Breast epithelium (tissue), 4 donors: ENCODE measurements around the gene AXL. TPM values are rescaled to one million over a fixed set of nuclear protein-coding genes. Genes with fewer than 3 reads are reported as not detected.

ENCODE experiments used
- DNase-seq, 2 donors: peaks; one replicate each; pipeline ENCODE4 v3.0.0-alpha.2; 2019; ENCODE audit warnings: low spot score in 2 of 2
- H3K27ac ChIP-seq, 2 donors: fragments of 200-600 bp; sonication (generic) in 1 of 2; one replicate each; pipeline ENCODE4 v1.5.1; 2016 to 2019; ENCODE audit warnings: mild to moderate bottlenecking in 1 of 2
- H3K27me3 ChIP-seq, 2 donors: fragments of 200-600 bp; sonication (generic) in 1 of 2; one replicate each; pipeline versions ENCODE4 v1.5.1 to v1.6.0; 2017 to 2019; ENCODE audit warnings: control low read depth in 1 of 2, mild to moderate bottlenecking in 1 of 2
- H3K36me3 ChIP-seq: fragments of 200-600 bp; one replicate; pipeline ENCODE4 v1.5.1; 2019
- H3K4me1 ChIP-seq, 2 donors: fragments of 200-600 bp; sonication (generic); one replicate each; pipeline ENCODE4 v1.5.1; 2016 to 2019; ENCODE audit warnings: control low read depth in 1 of 2
- H3K4me3 ChIP-seq, 3 donors: fragments of 200-600 bp; sonication (generic); 1 replicate in 2 of 3; 2 replicates in 1 of 3; pipeline ENCODE4 v1.5.1; 2016 to 2019; ENCODE audit warnings: mild to moderate bottlenecking in 3 of 3, moderate library complexity in 2 of 3
- H3K9me3 ChIP-seq, 2 donors: fragments of 200-600 bp; sonication (generic) in 1 of 2; one replicate each; pipeline ENCODE4 v1.5.1; 2016 to 2019; ENCODE audit warnings: control low read depth in 1 of 2
- POLR2A ChIP-seq: fragments of 450-650 bp; IDR thresholded peaks from one replicate; pipeline ENCODE4 v1.6.1; 2016; ENCODE audit warnings: antibody characterized with exemption, mild to moderate bottlenecking, moderate library complexity
- POLR2AphosphoS5 ChIP-seq, 3 donors: sonication (generic); formaldehyde crosslinking; IDR thresholded peaks; one replicate each; pipeline ENCODE4 v1.6.1; 2017; ENCODE audit warnings: antibody characterized with exemption in 3 of 3
- intact Hi-C: fragments of 100-400 bp; cut with DNase I; formaldehyde crosslinking; loops from one replicate; pipeline ENCODE4 v1.15.1; 2023; ENCODE audit warnings: low total_unique reads
- total RNA-seq, 3 donors: library from RNA; depleted of rRNA; stranded (reverse); fragments of >200 nt; gene quantifications; one replicate each; pipeline ENCODE4 v1.1.0, GENCODE V29; 2016
- TF ChIP-seq, protein P1 (sequence below), 3 donors: fragments of 450-650 bp; IDR thresholded peaks; one replicate each; pipeline ENCODE4 v1.5.1; 2016 to 2017; ENCODE audit warnings: antibody characterized with exemption in 3 of 3, mild to moderate bottlenecking in 3 of 3, moderate library complexity in 3 of 3

The AXL gene
- total RNA-seq, 3 donors from 2014 or later: 29.0 to 89.8 (median 36.4) TPM

- Histone ChIP-seq H3K9me3 (no peaks in the 10 kb centered on the region), H3K4me3 (no peak overlapping the region), H3K36me3 (no peaks in the 10 kb centered on the region), H3K4me1 (peaks cover 0 to 3% of the 10 kb centered on the region in 2 donors), H3K27ac (peak overlapping the region; percentile 85 to 98), H3K27me3 (no peaks in the 10 kb centered on the region)
- no peak for TF ChIP-seq POLR2AphosphoS5 (IDR thresholded peaks at IDR 0.05)
- TF ChIP-seq POLR2A: no peak
- TF ChIP-seq, protein P1, sequence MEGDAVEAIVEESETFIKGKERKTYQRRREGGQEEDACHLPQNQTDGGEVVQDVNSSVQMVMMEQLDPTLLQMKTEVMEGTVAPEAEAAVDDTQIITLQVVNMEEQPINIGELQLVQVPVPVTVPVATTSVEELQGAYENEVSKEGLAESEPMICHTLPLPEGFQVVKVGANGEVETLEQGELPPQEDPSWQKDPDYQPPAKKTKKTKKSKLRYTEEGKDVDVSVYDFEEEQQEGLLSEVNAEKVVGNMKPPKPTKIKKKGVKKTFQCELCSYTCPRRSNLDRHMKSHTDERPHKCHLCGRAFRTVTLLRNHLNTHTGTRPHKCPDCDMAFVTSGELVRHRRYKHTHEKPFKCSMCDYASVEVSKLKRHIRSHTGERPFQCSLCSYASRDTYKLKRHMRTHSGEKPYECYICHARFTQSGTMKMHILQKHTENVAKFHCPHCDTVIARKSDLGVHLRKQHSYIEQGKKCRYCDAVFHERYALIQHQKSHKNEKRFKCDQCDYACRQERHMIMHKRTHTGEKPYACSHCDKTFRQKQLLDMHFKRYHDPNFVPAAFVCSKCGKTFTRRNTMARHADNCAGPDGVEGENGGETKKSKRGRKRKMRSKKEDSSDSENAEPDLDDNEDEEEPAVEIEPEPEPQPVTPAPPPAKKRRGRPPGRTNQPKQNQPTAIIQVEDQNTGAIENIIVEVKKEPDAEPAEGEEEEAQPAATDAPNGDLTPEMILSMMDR (IDR thresholded peaks at IDR 0.05): no peak
- no peak for DNase-seq
- intact Hi-C loops: loop anchor here (1.0 kb wide), 1 partner anchor 39 kb away; no protein-coding TSS in a partner anchor
Measured at GRCh38 chr19:41217741-41218140, 1.3 kb upstream of the AXL start.

- Histone ChIP-seq H3K27ac (peak overlapping the region; percentile 85 to 98), H3K27me3 (no peaks in the 10 kb centered on the region), H3K4me1 (peaks cover 0 to 3% of the 10 kb centered on the region in 2 donors), H3K9me3 (no peaks in the 10 kb centered on the region), H3K36me3 (no peaks in the 10 kb centered on the region), H3K4me3 (peak overlapping the region; percentile 67 to 86 (median 84))
- TF ChIP-seq POLR2A: no peak
- no peak for TF ChIP-seq POLR2AphosphoS5 (IDR thresholded peaks at IDR 0.05)
- TF ChIP-seq, protein P1 (IDR thresholded peaks at IDR 0.05): no peak
- DNase-seq: no peak
- intact Hi-C loops: no loop called here
Measured at GRCh38 chr19:41218249-41218614, 791 bp upstream of the AXL start.

- H3K9me3 ChIP-seq: no peaks in the 10 kb centered on the region
- H3K27me3 ChIP-seq: no peaks in the 10 kb centered on the region
- no peak for DNase-seq
- H3K4me3 ChIP-seq: peak overlapping the region; percentile 67 to 86 (median 84)
- TF ChIP-seq, protein P1 (IDR thresholded peaks at IDR 0.05): no peak
- TF ChIP-seq POLR2A (no peak), POLR2AphosphoS5 (IDR thresholded peaks at IDR 0.05) (peak in 1 of 3 donors; percentile 31)
- peak overlapping the region; percentile 85 to 98 for H3K27ac ChIP-seq
- intact Hi-C loops: no loop called here
- no peaks in the 10 kb centered on the region for H3K36me3 ChIP-seq
- H3K4me1 ChIP-seq: peaks cover 0 to 3% of the 10 kb centered on the region in 2 donors
Measured at GRCh38 chr19:41219924-41220567, 1.0 kb downstream of the AXL start.

DNA sequence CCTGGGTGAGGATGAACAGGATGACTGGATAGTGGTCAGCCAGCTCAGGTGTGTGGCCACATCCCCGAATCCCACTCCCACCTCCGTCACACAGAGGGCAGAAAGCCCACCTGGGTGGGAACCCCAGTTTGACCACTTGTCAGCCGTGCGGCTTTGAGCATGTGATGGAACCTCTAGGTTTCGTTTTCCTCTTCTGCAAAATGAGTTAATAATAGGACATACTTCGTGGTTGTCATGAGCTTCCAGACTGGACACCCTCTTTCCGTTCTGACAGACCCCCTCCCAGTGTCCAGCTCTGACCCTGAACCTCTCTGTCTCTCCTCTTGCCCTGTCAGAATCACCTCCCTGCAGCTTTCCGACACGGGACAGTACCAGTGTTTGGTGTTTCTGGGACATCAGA, 1.8 kb downstream of the AXL start:
- H3K4me1 ChIP-seq: peaks cover 3 to 5% of the 10 kb centered on the region in 2 donors
- TF ChIP-seq POLR2AphosphoS5 (IDR thresholded peaks at IDR 0.05) (no peak), POLR2A (no peak)
- TF ChIP-seq, protein P1 (IDR thresholded peaks at IDR 0.05): no peak

DNA sequence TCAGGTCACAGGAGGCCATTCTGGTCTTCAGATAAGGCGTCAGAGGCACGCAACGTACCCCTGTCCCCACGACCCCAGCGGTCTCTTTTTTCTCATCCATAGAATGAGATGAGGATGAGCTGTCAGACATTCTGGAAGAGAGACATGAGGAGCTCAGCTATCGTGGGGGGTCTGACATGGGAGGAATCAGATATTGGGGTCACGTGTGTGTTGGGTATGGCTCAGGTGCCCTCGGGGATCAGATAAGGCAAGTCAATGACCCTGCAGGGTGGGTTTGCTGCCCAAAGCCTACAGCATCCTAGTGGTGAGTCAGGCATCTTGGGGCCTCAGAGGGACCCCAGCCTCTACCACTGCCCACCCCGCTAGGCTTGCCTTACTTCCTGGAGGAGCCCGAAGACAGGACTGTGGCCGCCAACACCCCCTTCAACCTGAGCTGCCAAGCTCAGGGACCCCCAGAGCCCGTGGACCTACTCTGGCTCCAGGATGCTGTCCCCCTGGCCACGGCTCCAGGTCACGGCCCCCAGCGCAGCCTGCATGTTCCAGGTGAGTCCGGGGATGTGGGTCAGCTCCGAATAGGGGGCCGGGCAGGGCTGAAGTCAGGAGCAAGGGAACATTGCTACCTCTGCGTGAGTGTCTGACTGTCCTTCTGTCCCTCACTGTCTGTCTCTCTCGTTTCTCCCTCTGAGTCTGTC, 2.6 kb downstream of the AXL start:
- intact Hi-C loops: no loop called here
- Histone ChIP-seq H3K36me3 (no peaks in the 10 kb centered on the region), H3K4me1 (peaks cover 3 to 5% of the 10 kb centered on the region in 2 donors), H3K4me3 (peak overlapping the region in 1 of 3 donors; percentile 3), H3K27me3 (no peaks in the 10 kb centered on the region), H3K9me3 (no peaks in the 10 kb centered on the region), H3K27ac (peak overlapping the region; percentile 85 to 98)
- no peak for DNase-seq
- TF ChIP-seq, protein P1 (IDR thresholded peaks at IDR 0.05): no peak
- TF ChIP-seq POLR2A: no peak
- TF ChIP-seq POLR2AphosphoS5 (IDR thresholded peaks at IDR 0.05): no peak

More for the DNA sequence above, 1.8 kb downstream of the AXL start:
- Histone ChIP-seq H3K4me3 (peak overlapping the region; percentile 67 to 86 (median 84)), H3K27me3 (no peaks in the 10 kb centered on the region), H3K9me3 (no peaks in the 10 kb centered on the region), H3K36me3 (no peaks in the 10 kb centered on the region), H3K27ac (peak overlapping the region; percentile 85 to 98)
- DNase-seq: no peak
- intact Hi-C loops: no loop called here
